Esophagus muscularis mucosa (tissue), 4 donors: ENCODE data around the gene ZAP70. TPM values are rescaled to one million over a fixed set of nuclear protein-coding genes. Genes with fewer than 3 reads are reported as not detected.

Experiments used
- DNase-seq: peaks from one replicate; pipeline ENCODE4 v3.0.0-alpha.2; 2017; ENCODE audit errors: extremely low spot score
- H3K27ac ChIP-seq, 4 donors: fragments of 200-600 bp; sonication (generic); replicated peaks in 1 of 4; 1 replicate in 3 of 4; 2 replicates in 1 of 4; pipeline ENCODE4 v1.5.1; 2016 to 2019; ENCODE audit warnings: mild to moderate bottlenecking in 1 of 4
- H3K27me3 ChIP-seq, 4 donors: fragments of 200-600 bp; sonication (generic); one replicate each; pipeline versions ENCODE4 v1.5.1 to v1.6.0; 2016 to 2019
- H3K36me3 ChIP-seq, 4 donors: fragments of 200-600 bp; sonication (generic); one replicate each; pipeline ENCODE4 v1.5.1; 2016 to 2019
- H3K4me1 ChIP-seq, 4 donors: fragments of 200-600 bp; sonication (generic); one replicate each; pipeline ENCODE4 v1.5.1; 2016 to 2019
- H3K4me3 ChIP-seq, 4 donors: fragments of 200-600 bp; sonication (generic); 1 replicate in 2 of 4; 2 replicates in 2 of 4; pipeline ENCODE4 v1.5.1; 2016 to 2019; ENCODE audit warnings: mild to moderate bottlenecking in 4 of 4, moderate library complexity in 1 of 4
- H3K9me3 ChIP-seq, 4 donors: fragments of 200-600 bp; sonication (generic); 1 replicate in 3 of 4; 2 replicates in 1 of 4; pipeline ENCODE4 v1.5.1; 2016 to 2019
- CTCF ChIP-seq, 3 experiments: fragments of 200-600 bp in 2 of 3; fragments of 450-650 bp in 1 of 3; sonication (generic) in 2 of 3; IDR thresholded peaks; one replicate each; pipeline ENCODE4 v1.5.1; 2017 to 2019; ENCODE audit warnings: antibody characterized with exemption in 3 of 3, mild to moderate bottlenecking in 2 of 3, moderate library complexity in 1 of 3
- EP300 ChIP-seq: sonication (generic); formaldehyde crosslinking; IDR thresholded peaks from one replicate; pipeline ENCODE4 v1.6.1; 2017; ENCODE audit warnings: antibody characterized with exemption
- POLR2A ChIP-seq: fragments of 450-650 bp; IDR thresholded peaks from one replicate; pipeline ENCODE4 v1.6.1; 2017; ENCODE audit warnings: antibody characterized with exemption, moderate library complexity, mild to moderate bottlenecking, low read depth
- POLR2AphosphoS5 ChIP-seq, 2 donors: sonication (generic); formaldehyde crosslinking; IDR thresholded peaks; one replicate each; pipeline ENCODE4 v1.6.1; 2017; ENCODE audit warnings: antibody characterized with exemption in 2 of 2
- WGBS: methylation state at CpG from one replicate; pipeline ENCODE4 v1.1.5; 2018; 5-methylcytosine and 5-hydroxymethylcytosine counted together
- intact Hi-C: fragments of 100-400 bp; cut with DNase I; formaldehyde crosslinking; loops from one replicate; pipeline ENCODE4 v1.15.1; 2023
- total RNA-seq, 4 donors: library from RNA; depleted of rRNA; stranded (reverse); fragments of >200 nt; gene quantifications; one replicate each; pipeline versions ENCODE4 v1.1.0 to v1.2.1, GENCODE V29; 2016

Gene ZAP70
- total RNA-seq, 4 donors from 2014 or later: 1.2 to 3.5 (median 1.8) TPM

- WGBS: 97% methylated on average over 8 of the region's 23 CpGs
- intact Hi-C loops: no loop called here
- H3K36me3 ChIP-seq: peaks cover 0 to 4% (median 4%) of the 10 kb centered on the region in 4 donors
- H3K27ac ChIP-seq: no peak overlapping the region
- TF ChIP-seq POLR2AphosphoS5 (IDR thresholded peaks at IDR 0.05) (no peak), CTCF (IDR thresholded peaks at IDR 0.05) (no peak), EP300 (no peak), POLR2A (no peak)
- H3K9me3 ChIP-seq: no peaks in the 10 kb centered on the region
- H3K4me3 ChIP-seq: no peak overlapping the region
- H3K27me3 ChIP-seq: no peaks in the 10 kb centered on the region
- no peak for DNase-seq
- H3K4me1 ChIP-seq: peaks cover 5 to 11% (median 6%) of the 10 kb centered on the region in 4 donors
Observed at GRCh38 chr2:97739020-97739892, 25.9 kb downstream of the ZAP70 start.

- 81% methylated on average over 4 of the region's 5 CpGs for WGBS
- intact Hi-C loops: no loop called here
Observed at GRCh38 chr2:97739893-97740245, 26.5 kb downstream of the ZAP70 start.

GRCh38 chr2:97740590-97741182 is 27.3 kb downstream of the ZAP70 start:
- peaks cover 6 to 11% (median 8%) of the 10 kb centered on the region in 4 donors for H3K4me1 ChIP-seq
- H3K36me3 ChIP-seq: peaks cover 0 to 7% (median 5%) of the 10 kb centered on the region in 4 donors
- H3K27ac ChIP-seq: no peak overlapping the region
- intact Hi-C loops: no loop called here
- 27% methylated on average over 19 of the region's 19 CpGs for WGBS
- H3K27me3 ChIP-seq: no peaks in the 10 kb centered on the region
- TF ChIP-seq POLR2A (no peak), EP300 (no peak), POLR2AphosphoS5 (IDR thresholded peaks at IDR 0.05) (no peak), CTCF (IDR thresholded peaks at IDR 0.05) (peak; percentile 60 to 71 (median 62))
- H3K9me3 ChIP-seq: no peaks in the 10 kb centered on the region
- DNase-seq: no peak
- H3K4me3 ChIP-seq: no peak overlapping the region

More at GRCh38 chr2:97739893-97740245, 26.5 kb downstream of the ZAP70 start:
- no peaks in the 10 kb centered on the region for H3K9me3 ChIP-seq
- DNase-seq: no peak
- no peak overlapping the region for H3K27ac ChIP-seq
- no peaks in the 10 kb centered on the region for H3K27me3 ChIP-seq
- peaks cover 5 to 11% (median 6%) of the 10 kb centered on the region in 4 donors for H3K4me1 ChIP-seq
- H3K4me3 ChIP-seq: no peak overlapping the region
- TF ChIP-seq EP300: no peak
- no peak for TF ChIP-seq POLR2AphosphoS5 (IDR thresholded peaks at IDR 0.05)
- TF ChIP-seq CTCF (IDR thresholded peaks at IDR 0.05): no peak
- no peak for TF ChIP-seq POLR2A
- peaks cover 0 to 7% (median 5%) of the 10 kb centered on the region in 4 donors for H3K36me3 ChIP-seq

GRCh38 chr2:97741251-97741650 is 27.9 kb downstream of the ZAP70 start:
- Histone ChIP-seq H3K36me3 (peaks cover 0 to 7% (median 5%) of the 10 kb centered on the region in 4 donors), H3K9me3 (no peaks in the 10 kb centered on the region), H3K4me1 (peaks cover 6 to 12% (median 9%) of the 10 kb centered on the region in 4 donors), H3K27ac (no peak overlapping the region), H3K4me3 (no peak overlapping the region), H3K27me3 (no peaks in the 10 kb centered on the region)
- TF ChIP-seq POLR2A (no peak), EP300 (no peak), CTCF (IDR thresholded peaks at IDR 0.05) (no peak), POLR2AphosphoS5 (IDR thresholded peaks at IDR 0.05) (no peak)
- intact Hi-C loops: no loop called here
- DNase-seq: no peak
- 89% methylated on average over 20 of the region's 20 CpGs for WGBS
